GM18907 (cell line): ENCODE measurements around the gene CYP4V2.
"Not testable (repeated sequence)": the region's sequence is repeated elsewhere in the genome, so short reads cannot be mapped to it uniquely, and the experiment has no call there.

Experiments
- ATAC-seq: cut with Tn5 transposase; IDR thresholded peaks from one replicate; pipeline ENCODE4 v1.9.1; 2021; ENCODE audit warnings: mild to moderate bottlenecking, moderate library complexity; ENCODE audit not compliant: unreplicated experiment

The CYP4V2 gene

GRCh38 chr4:186227744-186228513 lies 36.6 kb downstream of the CYP4V2 start:
- no peak for ATAC-seq

- no peak for ATAC-seq
Measured at GRCh38 chr4:186228514-186228894, 37.1 kb downstream of the CYP4V2 start.

- no peak for ATAC-seq
Measured at GRCh38 chr4:186234367-186234766, 43.0 kb downstream of the CYP4V2 start.

GRCh38 chr4:186236126-186236525 lies 44.8 kb downstream of the CYP4V2 start:
- no peak for ATAC-seq

GRCh38 chr4:186240452-186240847 lies 49.1 kb downstream of the CYP4V2 start:
- no peak for ATAC-seq

GRCh38 chr4:186240848-186241491 lies 49.6 kb downstream of the CYP4V2 start:
- no peak for ATAC-seq

GRCh38 chr4:186241616-186242015 lies 50.2 kb downstream of the CYP4V2 start:
- no peak for ATAC-seq

- ATAC-seq, result not testable (repeated sequence)
Measured at GRCh38 chr4:186242031-186242430, 50.7 kb downstream of the CYP4V2 start.

GRCh38 chr4:186243331-186243730 lies 52.0 kb downstream of the CYP4V2 start:
- ATAC-seq, result no peak

- ATAC-seq, result no peak
Measured at GRCh38 chr4:186244835-186245234, 53.5 kb downstream of the CYP4V2 start.

- ATAC-seq, result not testable (repeated sequence)
Measured at GRCh38 chr4:186247062-186247752, 55.8 kb downstream of the CYP4V2 start.

- no peak for ATAC-seq
Measured at GRCh38 chr4:186248643-186249042, 57.3 kb downstream of the CYP4V2 start.

GRCh38 chr4:186249785-186250754 lies 58.7 kb downstream of the CYP4V2 start:
- ATAC-seq, result no peak

GRCh38 chr4:186250760-186251159 lies 59.4 kb downstream of the CYP4V2 start:
- ATAC-seq, result no peak

- ATAC-seq, result no peak
Measured at GRCh38 chr4:186255122-186255521, 63.8 kb downstream of the CYP4V2 start.

- ATAC-seq, result no peak
Measured at GRCh38 chr4:186258216-186258811, 66.9 kb downstream of the CYP4V2 start.

- ATAC-seq, result no peak
Measured at GRCh38 chr4:186260117-186260503, 68.7 kb downstream of the CYP4V2 start.
